Stimulated activated CD8-positive, alpha-beta memory T cell treated with anti-CD3 and anti-CD28 coated beads, Interleukin-15, amount 100 ng/mL, for 48 hours (primary cell): Measurements from ENCODE around the gene PFDN4.
A peak's percentile ranks its signal among the peaks of the same experiment; 100 is the strongest.

ENCODE experiments used
- DNase-seq, 2 donors: peaks; one replicate each; pipeline ENCODE4 v3.0.0-alpha.2; 2020; ENCODE audit warnings: low read depth in 2 of 2

The PFDN4 gene

DNA sequence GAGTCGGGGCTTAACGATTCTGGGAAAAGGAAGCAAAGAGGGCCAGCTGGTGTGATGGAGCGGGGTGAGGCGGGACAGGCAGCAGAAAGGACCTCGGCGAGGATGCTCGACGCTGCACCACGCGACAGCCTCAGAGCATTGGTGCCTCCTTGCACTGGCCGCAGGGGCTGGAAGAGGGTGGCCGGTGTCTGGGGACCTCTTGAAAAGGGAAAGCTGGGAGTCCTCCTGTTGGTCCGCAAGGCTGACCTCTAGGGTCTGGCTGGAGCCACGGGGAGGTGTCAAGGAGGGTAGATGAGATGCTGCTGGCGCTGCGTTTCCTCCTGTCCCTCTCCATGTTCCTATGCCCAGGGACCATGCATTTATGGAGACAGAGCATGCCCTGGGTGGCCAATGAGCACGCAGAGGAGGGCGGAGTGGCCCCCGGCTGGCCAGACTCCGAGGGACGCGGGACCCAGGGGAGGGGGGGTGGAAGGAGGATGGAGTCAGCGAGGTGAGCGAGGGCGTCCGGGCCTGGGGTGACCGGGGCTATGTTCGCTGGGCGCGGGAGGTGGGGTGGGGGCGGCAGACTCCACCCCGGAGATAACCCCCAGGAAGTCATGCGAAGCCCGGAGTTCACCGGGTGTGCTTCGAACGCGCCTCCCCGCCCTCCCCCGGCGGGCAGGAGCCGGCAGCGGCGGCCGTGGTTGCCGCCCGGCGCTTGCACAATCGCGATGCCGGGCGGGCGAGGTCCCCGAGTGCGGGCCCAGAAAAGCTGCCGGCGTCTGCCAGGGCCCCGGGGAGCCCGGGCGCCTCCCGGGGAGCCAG, 34.0 kb upstream of the PFDN4 start, which contains the start of gene CYP24A1:
Gene CYP24A1 (minus strand): TSS at position 334 of the 804 bp plus-strand sequence. CDS start 407 bp downstream, outside the sequence.
- DNase-seq = no peak

DNA sequence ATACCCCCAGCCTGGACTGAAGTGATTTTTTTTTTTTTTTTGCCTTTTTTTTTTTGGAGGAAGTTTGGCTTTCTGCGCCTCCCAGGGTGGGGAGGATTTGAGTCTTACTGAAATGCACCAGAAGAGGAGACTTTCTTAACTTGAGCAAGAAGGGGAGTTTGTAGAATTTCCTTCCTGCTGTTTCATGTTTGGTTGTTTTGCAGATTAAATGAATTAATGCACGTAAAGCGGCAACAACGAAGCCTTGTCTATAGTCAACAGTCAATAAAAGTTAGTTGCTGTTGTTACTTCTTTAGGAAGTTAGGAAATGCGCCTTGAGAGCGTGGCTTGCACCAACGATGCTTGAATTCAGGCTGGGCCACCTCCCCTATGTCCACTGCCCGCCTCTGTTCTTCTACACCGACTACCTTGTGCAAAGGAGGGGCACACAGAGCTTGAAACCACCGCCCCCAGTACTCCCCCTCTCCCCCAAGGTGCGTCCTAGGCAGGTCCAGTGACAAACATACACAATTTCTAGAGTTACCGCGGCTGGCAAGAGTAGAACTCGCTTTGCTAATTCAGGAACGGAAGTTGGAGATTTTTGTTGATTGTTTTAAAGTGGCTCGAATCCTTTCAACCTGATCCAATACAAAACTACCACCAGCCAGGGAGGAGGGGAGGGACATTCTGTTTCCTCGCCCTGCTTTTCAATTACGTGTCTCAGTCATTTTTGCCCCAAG, 33.3 kb upstream of the PFDN4 start:
- no peak for DNase-seq

DNA sequence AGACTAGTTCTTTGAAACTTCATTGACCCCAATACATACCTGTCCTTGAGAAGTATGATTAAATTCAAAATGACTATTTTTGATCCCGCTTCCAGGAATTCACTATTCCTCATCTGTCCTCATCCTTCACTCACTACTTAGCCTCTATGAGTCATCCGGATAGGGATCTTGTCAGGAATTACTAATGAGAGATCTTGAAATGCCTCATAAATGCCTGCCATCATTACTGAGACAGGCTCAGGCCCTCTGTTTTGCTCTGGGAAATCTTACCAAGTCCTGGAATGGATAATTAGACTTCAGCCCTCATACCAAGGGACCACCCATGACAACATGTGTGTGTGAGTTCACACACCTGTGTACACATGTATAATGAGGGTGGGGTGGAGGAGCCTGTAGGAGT, 31.3 kb upstream of the PFDN4 start:
- no peak for DNase-seq

DNA sequence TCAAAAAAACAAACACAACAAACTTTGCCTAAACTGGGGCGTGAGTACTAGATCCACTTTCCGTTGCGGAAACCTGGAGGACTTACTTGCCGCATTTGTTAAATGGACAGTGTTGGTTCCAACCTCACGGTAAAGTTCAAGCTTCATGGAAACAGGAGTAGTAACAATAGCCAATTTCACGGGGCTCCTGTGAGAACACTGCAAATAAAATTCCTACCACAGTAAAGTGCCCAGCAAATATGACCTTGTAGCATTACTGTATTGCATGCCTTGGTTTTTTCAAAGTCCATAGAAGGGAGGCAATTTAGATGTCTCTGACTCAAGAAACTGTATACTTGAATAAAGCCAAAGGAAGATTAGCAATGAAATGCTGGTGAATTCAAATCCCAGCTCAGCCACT, 30.5 kb upstream of the PFDN4 start:
- DNase-seq = no peak

DNA sequence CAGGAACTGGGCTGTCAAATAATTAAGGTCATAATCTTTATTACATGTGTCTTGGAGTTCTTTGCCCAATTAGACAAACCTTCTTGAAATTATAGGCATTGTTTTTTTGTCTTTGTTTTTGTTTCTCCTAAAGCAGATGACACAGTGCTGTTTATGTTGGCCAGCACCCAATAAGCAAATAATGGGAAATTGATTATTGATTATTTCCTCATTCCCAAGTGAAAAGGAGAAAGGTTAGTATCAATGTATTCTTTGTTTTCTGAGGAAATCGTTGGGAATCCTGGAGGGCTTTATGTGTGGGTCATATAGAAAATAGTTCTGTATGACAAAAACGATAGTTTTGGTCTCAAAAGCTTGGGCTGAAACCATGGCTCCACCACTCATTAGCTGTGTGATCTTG, 29.6 kb upstream of the PFDN4 start:
- no peak for DNase-seq

DNA sequence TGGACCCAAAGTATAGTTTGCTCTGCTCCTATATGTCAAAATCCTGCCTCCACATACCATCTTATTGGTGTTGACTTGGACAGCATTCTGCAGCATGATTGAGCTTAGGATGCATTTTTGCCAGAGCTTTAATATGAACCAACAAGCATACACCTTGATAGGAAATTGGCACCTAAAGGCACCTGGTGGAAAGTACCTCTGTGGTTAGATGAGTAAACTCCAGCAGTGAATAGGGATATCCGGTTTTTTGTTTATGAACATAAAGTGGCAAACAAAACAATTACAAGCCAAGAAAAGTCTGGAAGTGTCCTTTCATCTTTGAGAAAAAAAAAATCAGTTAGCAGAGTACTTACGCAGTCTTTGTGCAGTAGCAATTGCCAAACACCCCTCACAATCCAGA, 27.9 kb upstream of the PFDN4 start:
- no peak for DNase-seq

DNA sequence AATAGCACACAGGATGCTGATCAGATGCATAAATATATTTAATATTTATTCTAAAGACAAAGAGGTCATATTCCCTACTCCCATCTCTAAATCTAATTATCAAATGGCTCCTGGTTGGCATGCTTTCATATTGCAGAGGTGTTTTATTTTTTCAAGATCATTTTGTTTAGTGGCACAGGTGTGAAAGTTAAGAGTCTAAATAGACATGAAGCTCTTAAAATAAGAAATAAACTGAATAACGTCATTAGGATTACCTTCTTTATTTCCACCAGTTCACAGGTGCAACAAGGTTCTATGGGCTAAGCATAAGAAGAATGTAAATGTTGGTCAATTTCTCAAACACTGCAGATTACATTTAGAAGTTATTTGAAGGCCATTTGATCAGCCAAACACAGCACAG, 27.0 kb upstream of the PFDN4 start:
- DNase-seq = no peak

DNA sequence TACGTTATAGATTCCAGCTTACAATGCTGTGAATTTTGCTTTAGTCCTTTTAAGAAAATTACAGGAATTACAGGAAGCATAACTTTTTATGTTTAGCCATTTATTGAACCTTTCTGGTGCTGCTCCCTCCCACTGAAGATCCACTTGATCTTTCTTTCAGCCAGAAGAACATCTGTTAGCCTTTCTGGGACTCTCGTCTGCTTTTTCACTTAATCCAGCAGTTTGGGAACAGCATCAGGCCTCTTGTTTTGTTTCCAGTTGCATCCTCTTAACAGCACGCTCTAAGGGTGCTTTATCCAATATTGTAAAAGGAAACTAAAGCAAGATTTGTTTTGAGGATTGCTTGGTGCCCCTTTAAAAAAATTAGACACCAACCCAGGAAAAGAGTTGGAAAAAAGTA, 23.8 kb upstream of the PFDN4 start:
- DNase-seq = no peak

DNA sequence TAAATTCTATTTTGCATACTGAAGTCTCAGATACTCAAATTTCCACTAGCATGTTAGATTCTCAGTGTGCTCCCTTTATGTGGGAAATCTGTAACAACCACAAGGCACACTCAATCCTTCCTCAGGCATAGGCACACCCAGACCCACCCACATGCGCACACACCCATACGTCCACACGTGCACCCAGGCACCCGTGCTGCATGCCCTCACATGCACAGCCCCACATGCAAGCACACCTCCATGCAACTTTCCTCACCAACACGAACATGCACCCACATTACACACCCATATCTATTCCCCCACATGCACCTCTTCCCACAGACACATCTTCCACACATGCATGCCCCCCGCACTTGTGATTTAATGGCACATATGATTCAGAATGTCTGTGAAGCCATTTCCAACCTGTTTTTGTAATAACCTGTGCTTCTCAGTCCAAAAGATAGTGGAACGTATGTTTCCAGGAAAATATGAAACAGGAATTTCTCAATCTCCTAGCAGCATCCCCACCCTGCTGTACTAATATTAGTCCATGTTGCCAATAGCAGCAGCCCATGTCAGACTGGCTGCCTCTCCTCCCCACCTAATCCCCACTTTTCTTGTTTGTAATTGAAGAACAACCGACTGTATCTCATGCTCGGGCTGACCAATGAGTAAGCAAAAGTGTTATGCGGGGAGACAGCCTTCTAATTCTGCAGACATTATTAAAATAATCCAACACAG, 22.8 kb upstream of the PFDN4 start:
- no peak for DNase-seq

DNA sequence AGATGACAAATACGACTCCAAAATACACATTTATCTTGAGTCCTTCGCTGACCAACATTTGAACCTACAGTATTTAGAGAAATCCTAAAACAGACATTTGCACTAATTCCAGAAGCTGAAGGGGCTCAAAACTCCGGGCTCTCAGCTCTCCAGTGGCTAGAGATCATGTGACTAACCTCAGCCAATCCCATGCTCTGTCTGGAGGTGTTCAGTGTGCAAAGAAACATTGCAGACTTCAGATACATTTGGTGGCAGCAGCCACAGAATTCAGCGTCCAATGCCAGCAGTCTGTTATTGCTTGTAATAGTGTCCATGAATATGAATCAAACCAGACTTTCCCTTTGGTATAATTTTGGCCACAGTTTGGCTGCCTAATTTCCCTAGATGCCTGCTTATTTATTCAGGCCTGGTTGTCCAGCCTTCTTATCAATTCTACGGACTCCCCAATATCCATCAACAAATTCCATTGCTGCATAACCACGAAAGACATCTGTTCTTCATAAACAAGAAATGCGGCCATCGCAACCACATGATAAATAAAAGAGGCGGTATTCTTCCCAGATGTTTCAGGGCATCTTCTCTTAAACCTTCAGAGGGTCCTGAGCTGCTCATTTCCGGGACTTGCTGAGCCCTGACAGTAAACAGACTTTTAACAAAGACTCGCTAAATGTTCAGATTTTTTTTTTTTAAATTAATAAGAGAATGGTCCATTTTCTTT, 19.6 kb upstream of the PFDN4 start:
- DNase-seq = no peak

DNA sequence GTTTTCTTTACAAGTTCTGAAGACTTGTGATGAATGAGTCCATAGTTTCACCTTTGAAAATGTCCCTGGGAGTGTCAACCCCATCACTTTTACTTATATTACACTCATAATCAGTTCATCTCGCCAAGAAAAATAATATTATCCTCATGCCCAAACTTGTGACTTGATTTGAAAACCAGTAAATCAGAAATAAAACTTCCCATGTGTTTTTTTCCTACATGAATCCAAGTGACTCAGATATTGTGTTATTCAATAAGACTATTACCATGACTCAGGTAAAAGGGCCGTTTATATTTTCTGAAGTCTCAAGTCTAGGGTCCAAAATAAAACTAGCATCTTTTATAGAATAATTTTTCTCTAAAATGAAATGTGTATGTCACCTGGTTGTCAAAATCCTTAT, 18.3 kb upstream of the PFDN4 start:
- DNase-seq = no peak

DNA sequence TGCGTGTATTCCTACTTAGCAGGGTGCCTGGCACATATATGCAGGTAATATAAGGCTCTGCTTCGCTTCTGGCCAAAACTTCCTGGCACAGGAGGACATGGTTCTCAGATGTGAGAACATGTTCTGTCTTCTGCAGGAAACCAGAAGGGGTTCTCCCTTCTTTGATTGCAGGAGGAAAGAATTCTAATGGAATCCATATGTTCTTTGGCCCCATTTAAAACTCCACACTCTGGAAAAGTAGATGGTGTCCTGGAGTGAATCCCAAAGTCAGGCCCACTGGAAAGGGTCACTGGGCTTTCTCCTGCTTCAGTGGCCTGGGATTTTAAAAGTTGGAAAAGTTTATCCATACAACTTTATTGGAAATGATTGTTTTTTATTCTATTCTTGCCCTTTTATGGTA, 17.7 kb upstream of the PFDN4 start:
- no peak for DNase-seq

DNA sequence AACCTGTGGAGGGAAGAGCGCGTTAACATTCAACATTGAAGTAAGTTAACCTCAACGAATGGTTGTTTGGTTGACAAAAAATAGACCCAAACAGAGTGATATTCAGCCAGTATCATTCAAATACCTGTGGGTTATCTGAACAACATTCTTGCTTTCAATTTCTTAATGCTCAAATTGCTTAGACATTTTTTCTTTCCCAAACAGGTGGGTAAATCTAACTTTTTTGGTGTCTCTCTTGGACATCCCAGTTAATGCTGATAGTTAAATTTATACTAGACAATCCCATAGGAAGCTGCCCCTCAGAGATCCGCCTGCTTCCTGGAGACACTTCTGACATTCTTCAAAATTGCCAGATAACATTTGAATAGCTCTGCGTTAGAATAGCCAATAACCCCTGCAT, 14.1 kb upstream of the PFDN4 start:
- no peak for DNase-seq

DNA sequence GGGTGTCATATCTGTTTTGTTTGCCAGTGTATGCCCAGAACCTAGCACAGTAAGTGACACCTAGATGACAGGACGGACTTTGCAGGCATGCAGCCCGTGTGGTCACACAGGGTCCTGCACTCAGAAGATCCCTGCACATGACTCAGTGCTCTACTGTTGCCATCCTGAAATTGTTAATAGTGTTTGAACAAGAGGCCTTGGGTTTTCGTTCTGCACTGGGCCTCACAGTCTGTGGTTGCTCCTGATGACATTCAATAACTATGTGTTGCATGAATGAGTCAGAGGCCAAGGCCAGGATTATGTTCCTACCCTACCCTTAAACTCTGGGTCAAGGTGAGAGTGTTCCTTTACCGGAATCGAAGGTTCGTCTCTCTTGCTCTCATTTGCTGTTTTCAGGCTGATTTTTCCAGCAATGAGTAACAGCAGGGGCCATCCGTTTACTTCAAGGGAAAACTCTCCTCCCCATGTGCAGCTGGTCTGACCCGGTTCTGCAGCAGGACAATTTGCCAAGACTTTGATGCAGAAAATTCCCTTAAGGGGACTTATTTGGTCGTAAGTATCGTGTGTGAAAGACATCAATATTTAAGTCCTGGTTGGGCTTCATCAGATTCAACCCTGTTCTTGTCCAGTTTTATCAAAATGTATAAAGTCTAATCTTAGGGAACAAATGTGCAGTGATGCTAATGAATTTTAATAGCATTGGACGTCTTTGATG, 13.0 kb upstream of the PFDN4 start:
- DNase-seq = no peak

DNA sequence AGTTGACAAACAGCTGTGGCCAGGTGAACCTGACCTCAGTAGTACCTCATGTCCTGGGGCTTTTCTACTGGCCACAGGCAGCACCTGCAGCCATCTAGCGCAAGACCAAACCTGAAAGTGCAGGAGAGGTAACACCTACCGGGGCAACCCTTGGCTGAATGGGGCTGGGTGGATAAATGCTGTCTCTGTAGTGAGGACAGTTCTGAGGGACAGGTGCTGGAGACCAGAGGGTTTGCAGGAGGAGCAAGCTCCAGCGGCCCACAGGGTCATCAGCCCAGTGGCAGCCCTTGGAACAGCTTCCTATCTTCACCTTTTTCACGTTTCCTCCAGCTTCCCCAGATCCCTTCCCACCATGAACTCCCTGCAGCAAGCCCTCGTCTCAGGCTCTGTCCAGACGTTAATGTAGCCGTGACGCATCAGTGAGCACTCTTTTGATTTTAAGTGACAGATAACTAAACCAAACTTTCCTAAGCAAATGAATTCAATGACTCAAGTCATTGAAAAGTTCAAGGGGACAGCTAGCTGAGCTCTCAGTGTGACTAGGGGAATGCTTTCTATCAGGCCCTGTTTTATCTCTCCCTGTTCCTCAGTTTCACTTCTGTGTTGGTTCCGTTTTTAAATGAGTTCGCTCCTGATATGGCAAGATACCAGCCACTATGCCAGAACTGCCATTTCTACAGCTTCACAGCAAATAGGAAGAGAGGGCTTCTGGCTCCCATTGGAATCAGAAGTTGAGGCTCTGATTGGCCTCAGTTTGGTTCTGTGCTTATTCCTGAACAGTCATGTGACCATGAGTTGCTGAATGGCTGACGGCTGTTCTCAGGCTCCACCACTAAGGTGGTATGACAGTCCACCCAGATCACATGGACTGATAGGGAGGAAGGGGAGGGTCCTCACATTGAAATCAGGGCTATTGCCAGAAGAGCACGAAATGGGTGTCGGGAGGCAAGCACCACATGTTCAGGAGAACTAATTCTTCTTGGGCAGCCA, 12.1 kb upstream of the PFDN4 start:
- no peak for DNase-seq

DNA sequence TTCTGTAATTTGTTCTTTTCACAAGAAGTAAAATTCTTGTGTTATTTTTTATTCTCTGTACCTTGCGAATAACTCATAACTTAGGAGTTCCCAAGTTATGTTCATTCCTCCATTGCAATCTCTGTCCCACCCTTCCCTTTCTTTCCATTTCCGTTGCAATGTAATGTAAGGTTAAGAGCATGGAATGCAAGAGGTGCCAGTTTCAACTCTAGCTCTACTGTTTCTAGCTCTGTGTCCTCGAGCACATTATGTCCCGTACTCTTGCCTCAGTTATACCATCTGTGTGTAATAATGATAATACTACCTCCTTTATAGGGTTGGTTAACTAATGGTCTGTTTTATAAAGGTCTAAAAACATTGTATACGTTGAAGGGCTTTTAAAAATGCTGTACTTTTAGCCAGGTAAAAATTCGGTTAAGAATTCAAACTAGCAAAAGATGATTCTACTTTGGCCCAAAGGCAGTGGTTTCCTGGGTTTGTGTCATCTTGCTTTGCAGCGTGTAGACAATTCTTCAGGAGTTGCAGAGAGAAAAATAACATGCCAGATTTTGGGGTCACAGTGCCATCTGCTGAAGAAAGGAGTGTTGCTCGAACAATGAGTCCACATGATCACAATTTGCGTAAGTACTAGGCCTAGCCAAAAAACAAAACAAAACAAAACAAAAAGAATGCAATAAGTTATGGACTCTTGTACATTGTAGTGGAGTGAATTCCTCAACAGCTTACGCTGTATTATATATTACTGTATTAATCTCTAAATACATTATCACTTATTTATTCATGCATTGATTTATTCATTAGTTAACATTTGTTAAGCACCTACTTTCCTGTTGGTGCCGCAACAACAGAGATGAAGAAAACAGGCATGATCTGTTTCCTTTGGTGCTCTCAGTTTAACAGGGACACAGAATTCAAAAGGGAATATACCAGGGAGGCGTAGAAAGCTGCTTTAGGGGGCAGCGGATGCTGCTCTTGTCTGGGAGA, 10.0 kb upstream of the PFDN4 start:
- DNase-seq = no peak

DNA sequence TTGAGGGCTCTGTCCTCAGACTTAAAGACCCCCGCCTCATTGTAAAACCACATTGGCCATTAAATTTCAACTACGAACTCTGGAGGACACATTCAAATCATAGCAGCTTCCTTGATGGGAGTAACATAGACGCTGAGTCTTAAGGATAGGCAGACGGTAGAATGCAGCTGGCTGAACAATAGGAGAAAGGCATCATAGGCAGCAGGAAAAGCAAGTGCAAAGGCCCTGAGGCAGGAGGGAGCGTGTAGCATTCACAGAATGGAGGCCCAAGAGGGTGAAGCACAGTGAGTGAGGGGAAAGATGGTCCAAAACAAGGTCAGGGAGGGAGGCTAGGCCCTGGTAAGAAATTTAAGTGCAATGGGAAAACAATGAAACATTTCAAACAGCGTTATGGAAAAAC, 8.6 kb upstream of the PFDN4 start:
- DNase-seq = no peak

DNA sequence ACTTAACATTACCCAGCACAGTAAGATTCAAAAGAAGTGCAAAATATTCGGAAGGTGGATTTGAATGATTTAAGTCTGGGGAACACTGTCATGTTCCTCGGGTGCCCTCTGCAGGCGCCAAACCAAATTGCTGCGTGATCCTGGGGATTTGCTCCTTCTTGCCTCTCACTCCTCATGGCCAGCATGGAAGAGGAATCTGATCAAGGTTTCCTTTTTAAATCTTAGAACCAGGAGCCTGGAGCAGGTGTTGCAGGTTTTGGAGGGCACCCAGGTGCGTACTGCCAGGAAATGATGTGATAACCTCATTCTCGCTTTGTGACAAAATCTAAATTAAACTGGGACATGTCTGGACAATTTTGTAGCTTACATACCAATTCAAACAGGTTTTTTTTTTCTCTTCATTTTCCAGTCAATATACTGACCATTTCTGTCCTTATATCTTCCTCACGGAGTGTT, 8.1 kb upstream of the PFDN4 start:
- DNase-seq = peak; percentile 43 to 50
